ENCODE results near the gene UBE2Q2.

GRCh38 chr15:75815811-75816719 lies 27.2 kb upstream of the UBE2Q2 start:
- TF ChIP-seq CTCF (conservative IDR thresholded peaks at IDR 0.05; ENCODE audit: low read depth, low read length) = no peak
- TF ChIP-seq EZH2 (IDR thresholded peaks at IDR 0.05; ENCODE audit: borderline replicate concordance, low read depth, low read length, poor library complexity, severe bottlenecking) = no peak

All from A673 (cell line).